Measurements from ENCODE around the gene SYAP1.

GRCh38 chrX:16814597-16814996 is 95.2 kb downstream of the SYAP1 start:
- TF ChIP-seq, protein P1, sequence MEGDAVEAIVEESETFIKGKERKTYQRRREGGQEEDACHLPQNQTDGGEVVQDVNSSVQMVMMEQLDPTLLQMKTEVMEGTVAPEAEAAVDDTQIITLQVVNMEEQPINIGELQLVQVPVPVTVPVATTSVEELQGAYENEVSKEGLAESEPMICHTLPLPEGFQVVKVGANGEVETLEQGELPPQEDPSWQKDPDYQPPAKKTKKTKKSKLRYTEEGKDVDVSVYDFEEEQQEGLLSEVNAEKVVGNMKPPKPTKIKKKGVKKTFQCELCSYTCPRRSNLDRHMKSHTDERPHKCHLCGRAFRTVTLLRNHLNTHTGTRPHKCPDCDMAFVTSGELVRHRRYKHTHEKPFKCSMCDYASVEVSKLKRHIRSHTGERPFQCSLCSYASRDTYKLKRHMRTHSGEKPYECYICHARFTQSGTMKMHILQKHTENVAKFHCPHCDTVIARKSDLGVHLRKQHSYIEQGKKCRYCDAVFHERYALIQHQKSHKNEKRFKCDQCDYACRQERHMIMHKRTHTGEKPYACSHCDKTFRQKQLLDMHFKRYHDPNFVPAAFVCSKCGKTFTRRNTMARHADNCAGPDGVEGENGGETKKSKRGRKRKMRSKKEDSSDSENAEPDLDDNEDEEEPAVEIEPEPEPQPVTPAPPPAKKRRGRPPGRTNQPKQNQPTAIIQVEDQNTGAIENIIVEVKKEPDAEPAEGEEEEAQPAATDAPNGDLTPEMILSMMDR (optimal IDR thresholded peaks at IDR 0.05 in 1 of 3, IDR thresholded peaks at IDR 0.05 in 1 of 3, conservative IDR thresholded peaks at IDR 0.05 in 1 of 3; ENCODE audit: extremely low read depth in 1 of 3, insufficient read depth in 2 of 3, low read length in 3 of 3): no peak
- TF ChIP-seq EZH2 (IDR thresholded peaks at IDR 0.05; ENCODE audit: low read length): no peak

All from keratinocyte (primary cell).